RPMI7951 (cell line): ENCODE results near the gene SLC44A4. TPM values are rescaled to one million over a fixed set of nuclear protein-coding genes. Genes with fewer than 3 reads are reported as not detected.

Experiments used
- total RNA-seq: library from RNA; depleted of rRNA; stranded (reverse); fragments of >200 nt; shearing (Covaris generic); gene quantifications from 2 replicates; pipeline ENCODE4 v1.2.3, GENCODE V29; 2014; rRNA removed

Gene SLC44A4
- total RNA-seq, 1 experiment from 2014 or later: not detected

Other genes with a start within 250 kb of the SLC44A4 start
- gene BAG6, start 226.3 kb downstream of the SLC44A4 start, total RNA-seq: 124 and 161 TPM in 2 replicates
- 2.5 and 3.4 TPM in 2 replicates for gene APOM, start 223.1 kb downstream of the SLC44A4 start, total RNA-seq
- 13.9 and 18.6 TPM in 2 replicates for gene C6orf47, start 218.2 kb downstream of the SLC44A4 start, total RNA-seq
- gene GPANK1, start 214.0 kb downstream of the SLC44A4 start, total RNA-seq: 20.0 and 22.5 TPM in 2 replicates
- gene CSNK2B, start 212.9 kb downstream of the SLC44A4 start, total RNA-seq: 371 and 469 TPM in 2 replicates
- 0.36 and 1.3 TPM in 2 replicates for gene LY6G5B, start 209.0 kb downstream of the SLC44A4 start, total RNA-seq
- 2.9 and 3.2 TPM in 2 replicates for gene LY6G5C, start 197.9 kb downstream of the SLC44A4 start, total RNA-seq
- 36.7 and 36.9 TPM in 2 replicates for gene ABHD16A, start 175.7 kb downstream of the SLC44A4 start, total RNA-seq
- gene LY6G6F, start 172.1 kb downstream of the SLC44A4 start, total RNA-seq: not detected in 2 replicates
- gene LY6G6D, start 163.6 kb downstream of the SLC44A4 start, total RNA-seq: not detected in 2 replicates
- not detected in 2 replicates for gene LY6G6C, start 157.3 kb downstream of the SLC44A4 start, total RNA-seq
- not detected in 2 replicates for gene MPIG6B, start 155.6 kb downstream of the SLC44A4 start, total RNA-seq
- gene DDAH2, start 149.7 kb downstream of the SLC44A4 start, total RNA-seq: 39.4 and 53.3 TPM in 2 replicates
- gene CLIC1, start 142.5 kb downstream of the SLC44A4 start, total RNA-seq: 1,387 and 1,552 TPM in 2 replicates
- 14.1 and 17.8 TPM in 2 replicates for gene MSH5, start 139.0 kb downstream of the SLC44A4 start, total RNA-seq
- gene SAPCD1, start 116.3 kb downstream of the SLC44A4 start, total RNA-seq: 0.72 and 2.7 TPM in 2 replicates
- gene VWA7, start 101.7 kb downstream of the SLC44A4 start, total RNA-seq: 0.10 and 0.36 TPM in 2 replicates
- 26.4 and 33.6 TPM in 2 replicates for gene VARS1, start 83.2 kb downstream of the SLC44A4 start, total RNA-seq
- 145 and 164 TPM in 2 replicates for gene LSM2, start 72.0 kb downstream of the SLC44A4 start, total RNA-seq
- 0.68 and 0.84 TPM in 2 replicates for gene HSPA1L, start 63.7 kb downstream of the SLC44A4 start, total RNA-seq
- 141 and 155 TPM in 2 replicates for gene HSPA1A, start 63.5 kb downstream of the SLC44A4 start, total RNA-seq
- gene HSPA1B, start 51.3 kb downstream of the SLC44A4 start, total RNA-seq: 82.1 and 101 TPM in 2 replicates
- gene NEU1, start 16.2 kb downstream of the SLC44A4 start, total RNA-seq: 55.3 and 66.7 TPM in 2 replicates
- gene EHMT2, start 18.7 kb upstream of the SLC44A4 start, total RNA-seq: 38.6 and 46.1 TPM in 2 replicates
- 1.2 and 1.4 TPM in 2 replicates for gene ZBTB12, start 23.1 kb upstream of the SLC44A4 start, total RNA-seq
- not detected in 2 replicates for gene C2, start 48.7 kb upstream of the SLC44A4 start, total RNA-seq
- gene CFB, start 67.1 kb upstream of the SLC44A4 start, total RNA-seq: 0.72 and 1.8 TPM in 2 replicates
- 235 and 246 TPM in 2 replicates for gene NELFE, start 80.0 kb upstream of the SLC44A4 start, total RNA-seq
- 30.4 and 36.5 TPM in 2 replicates for gene SKIC2, start 80.2 kb upstream of the SLC44A4 start, total RNA-seq
- gene DXO, start 93.1 kb upstream of the SLC44A4 start, total RNA-seq: 21.0 and 27.8 TPM in 2 replicates
- gene C4A, start 103.1 kb upstream of the SLC44A4 start, total RNA-seq: 0.96 and 1.3 TPM in 2 replicates
- gene C4B, start 135.8 kb upstream of the SLC44A4 start, total RNA-seq: 0.68 and 0.72 TPM in 2 replicates
- not detected in 2 replicates for gene CYP21A2, start 159.4 kb upstream of the SLC44A4 start, total RNA-seq
- gene TNXB, start 230.3 kb upstream of the SLC44A4 start, total RNA-seq: 0.12 and 0.20 TPM in 2 replicates
- gene ATF6B, start 249.2 kb upstream of the SLC44A4 start, total RNA-seq: 20.5 and 23.5 TPM in 2 replicates